ENCODE results near the gene BTBD9.

DNA sequence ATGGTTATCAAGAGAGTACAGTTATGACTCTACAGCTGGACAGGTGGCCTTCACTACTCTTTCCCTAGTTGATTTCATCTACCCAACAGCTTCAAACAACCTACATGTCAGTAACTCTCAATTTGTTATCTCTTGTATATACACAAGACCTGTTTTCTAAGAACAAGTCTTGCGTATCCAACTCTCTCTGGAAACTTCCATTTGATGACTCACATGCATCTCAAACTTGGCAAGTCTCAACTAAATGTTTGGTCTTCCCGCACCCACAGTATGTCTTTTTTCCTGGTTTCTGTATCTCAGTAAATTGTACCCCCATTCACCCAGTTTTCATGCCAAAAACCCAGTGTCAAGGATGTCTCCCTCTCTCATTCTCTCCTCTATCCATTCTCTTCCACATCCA is 97.7 kb downstream of the BTBD9 start:
- TF ChIP-seq POLR2A (IDR thresholded peaks at IDR 0.05) (no peak), CTCF (IDR thresholded peaks at IDR 0.05) (no peak)
